Measurements from ENCODE around the gene VPREB3. TPM values are rescaled to one million over a fixed set of nuclear protein-coding genes. Genes with fewer than 3 reads are reported as not detected.

VPREB3 gene
- polyA plus RNA-seq, 1 of the 3 experiments (the other 2 are of a cell fraction): not detected

DNA sequence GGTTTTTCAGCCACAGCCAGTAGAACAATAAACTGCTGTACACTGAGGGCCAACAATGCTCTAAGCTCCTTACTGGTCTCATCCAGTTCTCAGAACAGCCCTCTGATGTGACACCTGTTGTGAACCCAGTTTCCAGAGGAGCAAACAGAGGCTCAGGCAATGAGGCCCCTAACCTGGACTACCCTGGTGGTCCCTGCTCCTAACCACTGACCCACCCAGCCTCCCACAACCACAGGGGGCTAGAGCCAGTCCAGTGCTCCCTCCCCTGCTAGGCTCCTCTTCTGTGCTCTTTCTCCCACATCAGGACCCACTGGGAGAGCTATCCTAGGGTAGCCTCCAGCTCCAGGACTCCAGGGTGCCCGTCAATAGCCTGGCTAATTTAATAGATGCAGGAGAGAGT, 28.5 kb upstream of the VPREB3 start:
- no peak overlapping the region for H3K9ac ChIP-seq
- H3K79me2 ChIP-seq (ENCODE audit: insufficient read depth): peaks cover 4% of the 10 kb centered on the region
- no peaks in the 10 kb centered on the region for H3K9me3 ChIP-seq
- WGBS (ENCODE audit: low lambda C conversion rate): 57% methylated on average over 1 of the region's 1 CpG
- ChIA-PET POLR2A (no interaction called here), CTCF (interaction anchor here (0.6 kb wide), 1 partner anchor 67 kb away, joined by 3 read pairs; no protein-coding TSS in a partner anchor)
- no peak for DNase-seq
- H3F3A ChIP-seq (replicated peaks; ENCODE audit: insufficient read depth): peaks cover 4% of the 10 kb centered on the region
- H3K27me3 ChIP-seq (ENCODE audit: insufficient read depth): no peaks in the 10 kb centered on the region
- peaks cover 0 to 3% of the 10 kb centered on the region in 2 experiments for H3K36me3 ChIP-seq (replicated peaks in 1 of 2; ENCODE audit: control insufficient read depth in 1 of 2, insufficient read depth in 2 of 2, low read length in 1 of 2)
- peaks cover 4% of the 10 kb centered on the region for H4K20me1 ChIP-seq (ENCODE audit: insufficient read depth)
- no peaks in the 10 kb centered on the region for H3K9me2 ChIP-seq
- no peak overlapping the region for H2AFZ ChIP-seq (ENCODE audit: low read depth)
- H3K4me2 ChIP-seq: no peak overlapping the region
- H3K27ac ChIP-seq (ENCODE audit: low read depth in 2 of 2, low read length in 1 of 2): no peak overlapping the region
- H3K4me3 ChIP-seq (ENCODE audit: low read depth in 2 of 2, low read length in 1 of 2): no peak overlapping the region
- peaks cover 0 to 24% of the 10 kb centered on the region in 2 experiments; a peak in 1 of 4 replicates for H3K4me1 ChIP-seq (ENCODE audit: control insufficient read depth in 1 of 2, insufficient read depth in 2 of 2, low read depth in 1 of 2, low read length in 1 of 2)
- TF ChIP-seq, protein P1, sequence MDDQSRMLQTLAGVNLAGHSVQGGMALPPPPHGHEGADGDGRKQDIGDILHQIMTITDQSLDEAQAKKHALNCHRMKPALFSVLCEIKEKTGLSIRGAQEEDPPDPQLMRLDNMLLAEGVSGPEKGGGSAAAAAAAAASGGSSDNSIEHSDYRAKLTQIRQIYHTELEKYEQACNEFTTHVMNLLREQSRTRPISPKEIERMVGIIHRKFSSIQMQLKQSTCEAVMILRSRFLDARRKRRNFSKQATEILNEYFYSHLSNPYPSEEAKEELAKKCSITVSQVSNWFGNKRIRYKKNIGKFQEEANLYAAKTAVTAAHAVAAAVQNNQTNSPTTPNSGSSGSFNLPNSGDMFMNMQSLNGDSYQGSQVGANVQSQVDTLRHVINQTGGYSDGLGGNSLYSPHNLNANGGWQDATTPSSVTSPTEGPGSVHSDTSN (IDR thresholded peaks at IDR 0.05): no peak
- TF ChIP-seq, protein P2, sequence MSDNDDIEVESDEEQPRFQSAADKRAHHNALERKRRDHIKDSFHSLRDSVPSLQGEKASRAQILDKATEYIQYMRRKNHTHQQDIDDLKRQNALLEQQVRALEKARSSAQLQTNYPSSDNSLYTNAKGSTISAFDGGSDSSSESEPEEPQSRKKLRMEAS (IDR thresholded peaks at IDR 0.05; ENCODE audit: low read depth): no peak
- no peak for TF ChIP-seq YY1 (IDR thresholded peaks at IDR 0.05; ENCODE audit: low read depth)
- TF ChIP-seq CHD2 (IDR thresholded peaks at IDR 0.05; ENCODE audit: low read length, partially characterized antibody): no peak
- TF ChIP-seq REST (IDR thresholded peaks at IDR 0.05; ENCODE audit: low read depth, low read length): no peak
- no peak for TF ChIP-seq RCOR1 (IDR thresholded peaks at IDR 0.05; ENCODE audit: low read length)
- TF ChIP-seq TAF1 (IDR thresholded peaks at IDR 0.05; ENCODE audit: borderline replicate concordance, low read depth, low read length): no peak
- no peak for TF ChIP-seq USF1 (IDR thresholded peaks at IDR 0.05; ENCODE audit: borderline replicate concordance, low read depth)
- TF ChIP-seq SIN3A (IDR thresholded peaks at IDR 0.05; ENCODE audit: borderline replicate concordance, low read depth, low read length): no peak
- no peak for TF ChIP-seq FOSL2 (IDR thresholded peaks at IDR 0.05; ENCODE audit: borderline replicate concordance, low read depth)
- TF ChIP-seq GABPA (IDR thresholded peaks at IDR 0.05; ENCODE audit: low read depth): no peak
- TF ChIP-seq, protein P3, sequence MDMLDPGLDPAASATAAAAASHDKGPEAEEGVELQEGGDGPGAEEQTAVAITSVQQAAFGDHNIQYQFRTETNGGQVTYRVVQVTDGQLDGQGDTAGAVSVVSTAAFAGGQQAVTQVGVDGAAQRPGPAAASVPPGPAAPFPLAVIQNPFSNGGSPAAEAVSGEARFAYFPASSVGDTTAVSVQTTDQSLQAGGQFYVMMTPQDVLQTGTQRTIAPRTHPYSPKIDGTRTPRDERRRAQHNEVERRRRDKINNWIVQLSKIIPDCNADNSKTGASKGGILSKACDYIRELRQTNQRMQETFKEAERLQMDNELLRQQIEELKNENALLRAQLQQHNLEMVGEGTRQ (IDR thresholded peaks at IDR 0.05; ENCODE audit: borderline replicate concordance, low read depth, low read length): no peak
- TF ChIP-seq, protein P4, sequence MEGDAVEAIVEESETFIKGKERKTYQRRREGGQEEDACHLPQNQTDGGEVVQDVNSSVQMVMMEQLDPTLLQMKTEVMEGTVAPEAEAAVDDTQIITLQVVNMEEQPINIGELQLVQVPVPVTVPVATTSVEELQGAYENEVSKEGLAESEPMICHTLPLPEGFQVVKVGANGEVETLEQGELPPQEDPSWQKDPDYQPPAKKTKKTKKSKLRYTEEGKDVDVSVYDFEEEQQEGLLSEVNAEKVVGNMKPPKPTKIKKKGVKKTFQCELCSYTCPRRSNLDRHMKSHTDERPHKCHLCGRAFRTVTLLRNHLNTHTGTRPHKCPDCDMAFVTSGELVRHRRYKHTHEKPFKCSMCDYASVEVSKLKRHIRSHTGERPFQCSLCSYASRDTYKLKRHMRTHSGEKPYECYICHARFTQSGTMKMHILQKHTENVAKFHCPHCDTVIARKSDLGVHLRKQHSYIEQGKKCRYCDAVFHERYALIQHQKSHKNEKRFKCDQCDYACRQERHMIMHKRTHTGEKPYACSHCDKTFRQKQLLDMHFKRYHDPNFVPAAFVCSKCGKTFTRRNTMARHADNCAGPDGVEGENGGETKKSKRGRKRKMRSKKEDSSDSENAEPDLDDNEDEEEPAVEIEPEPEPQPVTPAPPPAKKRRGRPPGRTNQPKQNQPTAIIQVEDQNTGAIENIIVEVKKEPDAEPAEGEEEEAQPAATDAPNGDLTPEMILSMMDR (IDR thresholded peaks at IDR 0.05): no peak
- no peak for TF ChIP-seq FOXM1 (IDR thresholded peaks at IDR 0.05; ENCODE audit: low read depth)
- TF ChIP-seq TEAD4 (IDR thresholded peaks at IDR 0.05; ENCODE audit: borderline replicate concordance, insufficient read depth): no peak
- TF ChIP-seq, protein P5, sequence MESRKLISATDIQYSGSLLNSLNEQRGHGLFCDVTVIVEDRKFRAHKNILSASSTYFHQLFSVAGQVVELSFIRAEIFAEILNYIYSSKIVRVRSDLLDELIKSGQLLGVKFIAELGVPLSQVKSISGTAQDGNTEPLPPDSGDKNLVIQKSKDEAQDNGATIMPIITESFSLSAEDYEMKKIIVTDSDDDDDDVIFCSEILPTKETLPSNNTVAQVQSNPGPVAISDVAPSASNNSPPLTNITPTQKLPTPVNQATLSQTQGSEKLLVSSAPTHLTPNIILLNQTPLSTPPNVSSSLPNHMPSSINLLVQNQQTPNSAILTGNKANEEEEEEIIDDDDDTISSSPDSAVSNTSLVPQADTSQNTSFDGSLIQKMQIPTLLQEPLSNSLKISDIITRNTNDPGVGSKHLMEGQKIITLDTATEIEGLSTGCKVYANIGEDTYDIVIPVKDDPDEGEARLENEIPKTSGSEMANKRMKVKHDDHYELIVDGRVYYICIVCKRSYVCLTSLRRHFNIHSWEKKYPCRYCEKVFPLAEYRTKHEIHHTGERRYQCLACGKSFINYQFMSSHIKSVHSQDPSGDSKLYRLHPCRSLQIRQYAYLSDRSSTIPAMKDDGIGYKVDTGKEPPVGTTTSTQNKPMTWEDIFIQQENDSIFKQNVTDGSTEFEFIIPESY (IDR thresholded peaks at IDR 0.05; ENCODE audit: borderline replicate concordance, low read depth): no peak
- TF ChIP-seq TCF12 (IDR thresholded peaks at IDR 0.05): no peak
